AG09319 (cell line): Measurements from ENCODE around the gene DUSP22.

ENCODE experiments used
- DNase-seq: peaks from one replicate; pipeline ENCODE4 v3.0.0-alpha.2; 2010; ENCODE audit warnings: low read depth; ENCODE audit errors: extremely low read depth
- TF ChIP-seq, protein P1 (sequence below): IDR thresholded peaks from 2 replicates; pipeline ENCODE4 v1.5.1; 2011; ENCODE audit warnings: low read depth, mild to moderate bottlenecking, inconsistent platforms, low read length, moderate library complexity

DUSP22 gene

DNA sequence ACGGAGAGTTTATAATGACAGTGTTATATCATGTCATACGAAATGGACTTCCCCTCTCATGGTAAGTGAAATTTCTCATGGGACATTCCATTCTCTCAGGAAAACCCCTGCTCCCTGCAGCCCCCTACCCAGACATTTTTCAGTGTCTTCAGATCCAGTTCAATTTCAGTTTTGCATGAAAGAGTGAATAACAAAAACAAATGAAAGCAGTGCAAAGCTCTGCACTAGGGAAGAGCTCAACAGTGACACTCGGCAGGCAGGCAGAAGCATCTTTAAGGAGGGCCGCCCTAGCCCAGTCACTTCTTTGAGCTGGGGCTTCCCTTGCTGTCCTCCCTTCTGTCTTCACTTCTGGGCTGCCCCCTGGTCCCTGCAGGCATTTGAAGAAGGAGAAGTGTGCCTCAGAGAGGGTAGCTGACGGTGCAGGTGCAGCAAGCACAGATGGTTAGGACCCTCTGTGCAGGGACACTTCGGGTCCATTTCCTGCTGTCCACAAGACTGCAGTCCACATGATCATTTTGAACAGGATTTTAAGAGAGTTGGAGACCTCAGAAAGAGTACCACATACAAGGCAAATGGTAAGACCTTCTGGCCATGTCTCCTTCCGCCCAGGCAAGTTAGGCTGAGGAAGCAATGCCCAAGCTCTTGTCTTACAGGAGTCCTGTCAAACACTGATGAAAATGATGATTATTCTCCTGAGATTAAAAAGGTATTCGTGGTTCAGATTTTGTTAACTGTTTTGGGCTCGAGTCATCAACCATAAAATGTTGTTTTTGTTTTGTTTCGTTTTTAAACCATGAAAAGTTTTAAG lies 5.4 kb upstream of the DUSP22 start:
- no peak for DNase-seq
- TF ChIP-seq, protein P1, sequence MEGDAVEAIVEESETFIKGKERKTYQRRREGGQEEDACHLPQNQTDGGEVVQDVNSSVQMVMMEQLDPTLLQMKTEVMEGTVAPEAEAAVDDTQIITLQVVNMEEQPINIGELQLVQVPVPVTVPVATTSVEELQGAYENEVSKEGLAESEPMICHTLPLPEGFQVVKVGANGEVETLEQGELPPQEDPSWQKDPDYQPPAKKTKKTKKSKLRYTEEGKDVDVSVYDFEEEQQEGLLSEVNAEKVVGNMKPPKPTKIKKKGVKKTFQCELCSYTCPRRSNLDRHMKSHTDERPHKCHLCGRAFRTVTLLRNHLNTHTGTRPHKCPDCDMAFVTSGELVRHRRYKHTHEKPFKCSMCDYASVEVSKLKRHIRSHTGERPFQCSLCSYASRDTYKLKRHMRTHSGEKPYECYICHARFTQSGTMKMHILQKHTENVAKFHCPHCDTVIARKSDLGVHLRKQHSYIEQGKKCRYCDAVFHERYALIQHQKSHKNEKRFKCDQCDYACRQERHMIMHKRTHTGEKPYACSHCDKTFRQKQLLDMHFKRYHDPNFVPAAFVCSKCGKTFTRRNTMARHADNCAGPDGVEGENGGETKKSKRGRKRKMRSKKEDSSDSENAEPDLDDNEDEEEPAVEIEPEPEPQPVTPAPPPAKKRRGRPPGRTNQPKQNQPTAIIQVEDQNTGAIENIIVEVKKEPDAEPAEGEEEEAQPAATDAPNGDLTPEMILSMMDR: no peak

DNA sequence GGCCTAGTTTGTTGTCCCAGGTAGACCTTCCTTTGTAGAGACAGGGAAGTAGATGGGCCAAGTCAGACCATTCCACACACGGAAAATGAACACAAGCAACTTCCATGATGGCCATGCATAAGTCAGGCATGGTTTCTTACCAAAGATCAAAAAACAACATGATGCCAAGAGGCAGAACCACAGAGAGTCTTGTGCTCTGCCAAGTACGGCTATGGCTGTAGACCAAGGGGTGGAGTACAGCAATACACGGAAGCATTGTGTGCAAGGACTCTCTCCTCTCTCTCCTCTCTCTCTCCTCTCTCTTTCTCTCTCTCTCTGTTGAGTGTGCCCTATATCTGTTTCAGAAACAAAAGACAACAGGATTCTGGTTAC lies 4.8 kb upstream of the DUSP22 start:
- TF ChIP-seq, protein P1: no peak

DNA sequence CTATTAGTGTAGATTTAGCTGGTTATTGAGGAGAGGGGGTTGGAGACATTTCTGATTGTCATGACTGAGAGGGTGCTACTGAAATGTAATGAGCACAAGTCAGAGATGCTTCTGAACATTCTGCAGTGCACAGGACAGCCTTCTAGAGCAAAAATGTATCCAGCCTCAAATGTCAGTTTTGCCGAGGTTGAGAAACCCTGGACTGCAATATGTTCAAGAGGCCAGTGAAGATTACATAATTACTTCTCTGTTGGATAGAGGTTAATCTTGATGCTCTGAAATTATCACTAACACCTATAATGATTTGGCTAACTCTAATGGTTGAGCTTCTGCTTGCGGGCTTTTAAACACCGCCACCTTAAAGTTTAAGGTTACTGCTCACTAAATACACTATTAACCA lies 3.4 kb upstream of the DUSP22 start:
- TF ChIP-seq, protein P1: no peak
- no peak for DNase-seq

More for the DNA sequence above, 4.8 kb upstream of the DUSP22 start:
- no peak for DNase-seq

DNA sequence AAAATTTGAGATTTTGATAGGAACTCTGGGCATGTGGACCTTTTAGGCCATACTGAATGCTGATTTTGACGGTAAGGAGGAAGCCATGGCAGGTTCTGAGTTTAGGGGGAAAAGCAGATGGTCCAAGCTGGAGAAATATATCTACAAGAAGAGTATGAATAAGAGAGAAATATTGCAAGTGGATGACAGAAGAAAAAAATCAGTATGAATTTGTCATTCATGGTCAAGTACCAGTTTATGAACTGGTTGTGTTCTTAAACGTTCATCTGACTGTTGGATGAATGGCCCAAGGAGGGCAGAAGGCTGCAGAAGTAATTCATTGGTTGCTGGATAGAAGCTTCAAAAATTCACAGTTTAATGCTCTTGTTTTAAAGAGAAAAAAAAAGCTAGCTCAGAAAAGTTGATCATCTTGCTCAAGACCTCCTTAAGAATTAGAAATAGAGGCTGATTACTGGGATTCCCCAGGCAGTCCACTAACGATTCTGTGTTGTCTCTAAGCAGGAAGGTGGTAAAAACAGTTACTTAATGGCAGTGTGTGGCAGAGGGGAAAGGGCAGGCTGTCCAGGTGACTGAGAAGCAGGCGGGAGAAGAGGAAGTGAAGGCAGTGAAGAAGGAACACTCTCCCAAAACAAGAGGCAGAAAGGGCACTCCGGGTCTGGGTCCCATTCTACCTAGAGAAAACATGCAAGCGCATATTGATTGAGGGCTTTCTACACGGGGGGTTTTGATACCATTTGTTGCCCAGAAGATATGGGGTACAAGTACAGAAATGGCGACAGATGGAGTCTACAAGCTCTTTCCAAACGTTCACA lies 2.0 kb upstream of the DUSP22 start:
- DNase-seq: no peak
- TF ChIP-seq, protein P1: no peak

DNA sequence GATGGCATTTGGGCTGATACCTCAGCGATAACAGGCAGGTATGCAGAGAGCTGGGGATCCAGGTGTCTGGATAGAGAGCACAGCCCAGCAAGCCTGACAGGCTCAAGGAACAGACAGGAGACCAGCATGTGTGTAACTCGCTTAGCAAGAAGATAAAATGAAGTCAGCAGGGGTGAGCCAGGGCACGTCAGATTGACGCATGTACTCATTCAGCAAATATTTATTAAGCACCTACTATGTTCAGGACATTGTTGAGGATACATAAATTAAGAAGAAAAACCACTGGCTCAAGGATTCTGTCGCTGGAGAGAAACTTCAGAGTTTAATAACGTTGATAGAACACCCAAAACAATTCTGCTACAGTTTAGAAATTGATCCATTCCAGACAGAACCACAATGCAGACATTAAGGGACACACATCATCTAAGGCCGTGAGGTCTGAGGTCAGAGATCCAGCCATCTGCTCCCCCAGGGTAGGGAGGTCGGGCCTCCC lies 1.0 kb upstream of the DUSP22 start:
- no peak for DNase-seq
- TF ChIP-seq, protein P1: no peak

DNA sequence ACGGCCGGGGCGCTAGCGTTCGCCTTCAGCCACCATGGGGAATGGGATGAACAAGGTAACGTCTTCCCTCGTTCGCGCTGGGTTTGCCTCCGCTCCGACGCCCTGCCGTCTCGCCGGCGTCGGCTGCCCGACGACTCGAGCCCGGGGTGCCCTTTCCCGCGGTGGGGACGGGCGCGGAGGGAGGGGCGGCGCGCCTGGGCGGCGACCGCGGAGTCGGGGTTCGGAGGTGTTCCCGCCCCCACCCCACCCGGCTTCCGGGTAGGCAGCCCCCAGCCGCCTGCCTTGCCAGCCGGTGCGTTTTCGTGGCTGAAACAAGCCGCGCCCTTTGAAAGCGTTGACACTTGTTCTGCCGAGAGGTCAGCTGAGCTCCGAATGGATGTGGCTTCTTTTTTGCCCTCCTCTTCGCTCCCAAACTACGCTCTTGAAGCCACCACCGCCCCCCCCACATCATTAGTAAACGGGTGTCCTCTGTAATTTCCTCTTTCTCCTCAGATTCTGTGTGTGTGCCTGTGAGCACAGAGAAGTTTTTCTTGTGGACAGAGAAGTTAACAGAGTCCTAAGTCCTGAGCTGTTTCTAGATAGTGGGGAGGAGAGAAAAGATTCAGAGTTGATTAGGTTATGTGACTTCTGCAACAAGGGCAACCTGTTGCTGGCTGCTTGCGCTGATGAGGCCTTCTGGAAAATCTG lies 362 bp downstream of the DUSP22 start:
- no peak for DNase-seq
- TF ChIP-seq, protein P1: no peak
